ENCODE results near the gene CALD1.

GRCh38 chr7:134935701-134936100 is 156.3 kb downstream of the CALD1 start:
- TF ChIP-seq POLR2AphosphoS5 (IDR thresholded peaks at IDR 0.05; ENCODE audit: low read depth, low read length): no peak
- no peak for TF ChIP-seq POLR2A (IDR thresholded peaks at IDR 0.05; ENCODE audit: low read depth, low read length)
- TF ChIP-seq TAF1 (IDR thresholded peaks at IDR 0.05; ENCODE audit: borderline replicate concordance, low read depth, low read length): no peak
